GOT3 (cell line): ENCODE results near the gene PRKCH.
"Not testable (repeated sequence)": the region's sequence is repeated elsewhere in the genome, so short reads cannot be mapped to it uniquely, and the experiment has no call there.

Experiments
- DNase-seq: peaks from one replicate; lab custom pipeline; 2025; ENCODE audit warnings: mixed read lengths; lab: John Stamatoyannopoulos, UW

The PRKCH gene

GRCh38 chr14:61515436-61516117 lies 194.2 kb downstream of the PRKCH start:
- DNase-seq = no peak

GRCh38 chr14:61516118-61516743 lies 194.9 kb downstream of the PRKCH start:
- no peak for DNase-seq

DNA sequence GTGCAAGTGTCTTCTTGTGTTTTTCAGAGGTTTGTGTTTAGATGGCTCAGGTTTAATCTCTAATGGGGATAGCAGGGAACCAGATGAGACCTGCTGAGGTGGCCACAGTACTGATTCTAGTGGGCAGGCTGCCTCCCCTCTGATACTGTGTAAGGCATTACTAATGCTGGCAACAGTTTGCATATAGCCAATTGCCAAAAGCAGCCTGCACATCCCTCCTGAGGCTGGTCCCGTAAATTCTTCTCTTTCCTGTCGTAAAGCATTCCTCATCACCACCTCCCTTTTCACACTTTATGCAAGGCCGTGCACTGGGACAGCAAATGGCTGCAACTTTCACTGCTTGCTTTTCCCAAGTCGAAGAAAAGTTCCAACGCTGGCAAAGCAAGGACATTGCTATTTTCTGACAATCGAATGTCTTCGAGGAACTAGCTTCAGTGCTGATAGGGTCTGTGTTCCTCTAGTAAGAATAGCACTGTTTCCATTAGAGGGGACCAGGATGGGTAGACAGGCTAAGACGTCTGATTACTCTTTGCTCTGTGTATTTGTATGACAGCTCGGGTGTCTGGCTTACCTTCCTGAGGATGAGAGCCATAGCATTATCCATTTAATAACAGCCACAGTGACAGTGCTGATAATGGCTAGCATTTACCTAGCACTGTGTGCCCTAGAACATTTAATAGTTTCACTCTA lies 195.7 kb downstream of the PRKCH start:
- DNase-seq = no peak

- no peak for DNase-seq
Measured at GRCh38 chr14:61517911-61518384, 196.6 kb downstream of the PRKCH start.

GRCh38 chr14:61518403-61518802 lies 197.0 kb downstream of the PRKCH start:
- DNase-seq = no peak

GRCh38 chr14:61519106-61519505 lies 197.7 kb downstream of the PRKCH start:
- no peak for DNase-seq

- DNase-seq = no peak
Measured at GRCh38 chr14:61519735-61520134, 198.4 kb downstream of the PRKCH start.

GRCh38 chr14:61520576-61520975 lies 199.2 kb downstream of the PRKCH start:
- DNase-seq = no peak

DNA sequence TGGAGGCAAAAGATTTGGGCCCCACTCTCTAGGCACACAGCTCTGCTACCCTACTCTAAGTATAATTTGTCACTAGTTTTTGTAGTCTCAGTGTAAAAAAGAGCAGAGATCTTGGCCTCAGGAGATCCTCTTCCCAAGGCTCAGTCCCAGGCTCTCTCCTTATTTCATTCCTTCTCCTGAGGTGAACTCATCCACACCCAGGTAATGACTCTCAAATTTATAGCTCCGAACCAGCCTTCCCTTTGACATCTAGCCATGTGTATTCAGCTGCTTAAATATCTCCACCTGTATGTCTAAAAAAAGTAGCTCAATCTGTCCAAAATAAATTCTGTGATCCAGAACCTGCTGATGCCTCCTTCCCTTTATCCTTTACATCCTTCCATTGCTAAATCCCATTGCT lies 200.4 kb downstream of the PRKCH start:
- DNase-seq = no peak

- no peak for DNase-seq
Measured at GRCh38 chr14:61523751-61524150, 202.4 kb downstream of the PRKCH start.

DNA sequence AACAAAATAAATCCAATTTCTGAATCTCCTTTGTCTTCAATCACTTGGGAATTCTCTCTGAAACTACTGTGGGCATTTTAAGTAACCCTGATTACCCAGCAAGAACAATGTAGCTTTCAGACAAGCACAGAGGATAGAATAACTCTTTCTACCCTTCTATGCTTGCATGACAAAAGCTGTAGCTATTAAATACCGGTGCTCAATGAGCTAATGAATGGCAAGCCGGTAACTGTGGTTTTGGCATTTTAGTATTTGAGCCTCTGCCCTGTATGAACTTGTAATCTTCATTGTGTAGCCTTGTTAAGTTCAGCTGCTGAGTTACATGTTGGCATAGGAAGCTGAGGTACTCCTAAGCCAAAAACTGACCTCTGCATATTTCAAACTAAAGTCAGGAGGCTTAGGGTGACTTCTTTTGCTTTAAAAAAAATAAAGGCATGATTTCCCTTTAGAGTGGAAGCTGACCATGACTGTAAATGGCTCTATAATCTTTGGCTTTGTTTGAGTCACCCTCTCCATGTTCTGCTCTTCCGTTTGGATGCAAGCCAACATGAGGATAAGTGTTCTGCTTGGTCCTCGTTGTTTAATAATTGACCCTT lies 202.9 kb downstream of the PRKCH start:
- DNase-seq = no peak

DNA sequence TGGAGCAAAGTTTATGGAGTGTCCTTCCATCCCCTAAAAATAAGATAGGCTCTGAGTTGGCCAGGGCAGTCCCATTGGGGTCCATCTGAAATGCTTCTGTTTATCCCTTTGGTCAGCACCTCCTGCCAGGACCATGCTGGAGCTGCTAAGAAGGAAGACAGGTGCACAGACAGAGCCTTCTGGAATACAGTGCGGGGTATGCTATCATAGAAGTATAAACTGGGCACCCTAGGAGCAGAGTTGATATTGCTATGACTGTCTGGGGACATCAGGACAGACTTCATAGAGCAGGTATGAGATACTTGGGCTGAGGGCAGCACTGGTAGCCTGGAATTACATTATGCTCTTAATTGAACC lies 203.5 kb downstream of the PRKCH start:
- no peak for DNase-seq

DNA sequence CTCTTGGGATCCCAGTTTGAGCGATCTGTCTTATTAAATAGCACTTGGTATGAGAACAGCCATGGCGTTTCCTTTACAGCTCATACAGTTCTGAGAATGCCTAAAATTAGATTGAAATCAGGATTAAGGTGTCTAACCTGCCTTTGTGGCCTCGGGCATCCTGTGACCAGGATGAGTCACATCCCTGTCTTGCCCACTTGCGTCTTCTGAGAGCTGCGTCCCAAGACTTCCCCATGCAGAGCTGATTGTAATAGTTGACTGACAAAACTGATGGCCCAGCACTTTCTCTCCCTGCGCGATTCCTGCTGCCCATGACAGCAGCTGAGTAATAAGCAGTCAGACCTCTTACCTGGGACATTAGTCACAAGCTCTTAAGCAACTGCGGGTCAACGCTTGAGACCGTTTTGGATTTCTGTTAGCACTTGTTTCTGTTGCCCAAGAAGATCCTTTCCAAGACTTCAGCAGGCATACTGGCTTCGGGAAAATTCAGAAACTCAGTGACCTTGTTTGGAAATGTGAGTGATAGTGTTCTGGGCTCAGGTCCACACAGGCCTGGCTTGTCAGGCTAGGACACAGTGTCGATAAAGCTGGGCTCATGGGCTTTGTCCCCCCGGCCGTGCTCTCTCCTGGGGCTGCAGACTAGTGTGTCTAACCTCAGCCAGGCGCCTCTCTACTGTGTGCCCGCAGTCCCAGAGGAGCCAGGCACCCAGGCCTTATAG lies 204.1 kb downstream of the PRKCH start:
- no peak for DNase-seq

DNA sequence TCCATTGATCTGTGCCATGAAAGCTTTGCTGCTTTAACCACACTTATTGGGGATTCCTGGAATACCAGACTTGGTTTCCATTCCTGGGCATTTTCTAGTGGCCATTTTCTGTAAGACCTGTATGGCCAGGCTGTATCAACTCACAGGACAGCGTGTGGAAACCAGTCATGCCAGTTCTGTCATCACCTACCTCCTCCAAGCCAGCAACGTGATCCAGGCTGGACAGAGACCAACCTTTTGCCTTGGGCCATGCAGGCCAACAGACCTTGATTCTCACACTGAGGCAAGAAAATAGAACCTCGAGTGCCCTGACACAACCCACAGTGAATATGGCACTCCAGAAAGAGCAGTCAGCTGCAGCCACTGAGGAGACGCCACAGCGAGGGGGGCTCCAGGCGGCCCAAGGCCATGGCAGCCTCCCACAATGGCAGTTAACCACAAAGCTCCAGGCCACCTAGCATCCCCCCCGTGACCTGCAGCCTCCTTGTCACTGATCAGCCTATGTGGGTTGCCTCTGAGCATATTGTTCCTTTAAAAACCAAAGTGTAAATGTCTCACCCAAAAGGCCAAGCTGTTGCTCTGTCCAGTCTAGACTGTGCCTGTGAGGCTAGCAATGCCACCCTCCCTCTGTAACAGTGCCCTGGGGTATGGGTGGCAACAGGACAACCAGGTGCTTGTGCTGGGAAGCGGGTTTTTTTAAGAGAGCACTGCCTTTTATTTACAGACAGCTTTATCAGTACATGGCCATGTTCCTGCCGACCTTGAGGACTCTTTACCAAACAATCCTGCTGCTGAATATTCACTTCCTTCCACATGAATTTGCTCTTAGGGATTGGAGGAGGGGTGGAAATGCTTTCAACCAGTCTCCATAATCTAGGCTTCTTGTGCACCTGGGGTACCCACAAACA lies 205.3 kb downstream of the PRKCH start:
- no peak for DNase-seq

GRCh38 chr14:61527325-61528100 lies 206.1 kb downstream of the PRKCH start:
- DNase-seq = no peak

- no peak for DNase-seq
Measured at GRCh38 chr14:61528591-61529021, 207.2 kb downstream of the PRKCH start.

DNA sequence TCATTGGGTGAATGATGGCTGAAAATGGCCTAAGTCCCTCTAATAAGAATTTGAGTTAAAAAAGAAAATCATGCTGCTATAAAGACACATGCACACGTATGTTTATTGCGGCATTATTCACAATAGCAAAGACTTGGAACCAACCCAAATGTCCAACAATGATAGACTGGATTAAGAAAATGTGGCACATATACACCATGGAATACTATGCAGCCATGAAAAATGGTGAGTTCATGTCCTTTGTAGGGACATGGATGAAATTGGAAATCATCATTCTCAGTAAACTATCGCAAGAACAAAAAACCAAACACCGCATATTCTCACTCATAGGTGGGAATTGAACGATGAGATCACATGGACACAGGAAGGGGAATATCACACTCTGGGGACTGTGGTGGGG lies 208.0 kb downstream of the PRKCH start:
- DNase-seq = not testable (repeated sequence)

DNA sequence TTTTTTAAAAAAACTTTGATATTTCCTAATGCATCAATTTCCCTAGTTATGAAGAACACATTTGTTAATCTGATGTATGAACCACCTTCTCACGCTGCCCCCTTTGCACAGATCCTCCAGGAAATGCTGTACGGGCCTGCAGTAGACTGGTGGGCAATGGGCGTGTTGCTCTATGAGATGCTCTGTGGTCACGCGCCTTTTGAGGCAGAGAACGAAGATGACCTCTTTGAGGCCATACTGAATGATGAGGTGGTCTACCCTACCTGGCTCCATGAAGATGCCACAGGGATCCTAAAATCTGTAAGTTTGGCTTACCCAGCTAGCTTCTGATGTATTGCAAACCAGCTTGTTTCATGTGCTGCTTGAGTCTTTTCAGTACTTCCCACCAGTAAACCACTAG lies 208.9 kb downstream of the PRKCH start:
- DNase-seq = no peak

GRCh38 chr14:61530896-61531295 lies 209.5 kb downstream of the PRKCH start:
- no peak for DNase-seq

GRCh38 chr14:61531465-61532122 lies 210.2 kb downstream of the PRKCH start:
- DNase-seq = no peak
